ENCODE data around the gene RTKN. TPM values are rescaled to one million over a fixed set of nuclear protein-coding genes. Genes with fewer than 3 reads are reported as not detected.
A peak's percentile ranks its signal among the peaks of the same experiment; 100 is the strongest.

RTKN gene
- total RNA-seq, 2 donors from 2014 or later = 83.6 to 117 TPM

DNA sequence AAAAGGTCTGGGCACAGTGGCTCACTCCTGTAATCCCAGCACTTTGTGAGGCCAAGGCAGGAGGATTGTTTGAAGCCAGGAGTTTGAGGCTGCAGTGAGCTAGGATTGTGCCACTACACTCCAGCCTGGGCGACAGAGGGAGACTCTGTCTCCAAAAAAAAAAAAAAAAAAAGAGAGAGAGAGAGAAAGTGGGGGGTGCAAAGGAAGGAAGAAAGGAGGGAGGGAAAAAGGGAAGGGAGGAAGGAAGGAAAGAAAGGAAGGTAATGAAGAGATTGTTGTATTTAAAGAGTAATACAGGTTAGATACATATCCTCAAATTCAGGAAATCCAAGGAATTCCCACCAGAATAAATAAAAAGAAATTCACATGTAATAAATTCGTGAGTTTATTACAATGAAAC, 39.8 kb downstream of the RTKN start:
- 79% methylated on average over 1 of the region's 2 CpGs; no CpG with 5 or more reads in 1 of the 2 experiments for WGBS, 2 experiments (ENCODE audit: insufficient coverage in 1 of 2, insufficient read length in 1 of 2)

DNA sequence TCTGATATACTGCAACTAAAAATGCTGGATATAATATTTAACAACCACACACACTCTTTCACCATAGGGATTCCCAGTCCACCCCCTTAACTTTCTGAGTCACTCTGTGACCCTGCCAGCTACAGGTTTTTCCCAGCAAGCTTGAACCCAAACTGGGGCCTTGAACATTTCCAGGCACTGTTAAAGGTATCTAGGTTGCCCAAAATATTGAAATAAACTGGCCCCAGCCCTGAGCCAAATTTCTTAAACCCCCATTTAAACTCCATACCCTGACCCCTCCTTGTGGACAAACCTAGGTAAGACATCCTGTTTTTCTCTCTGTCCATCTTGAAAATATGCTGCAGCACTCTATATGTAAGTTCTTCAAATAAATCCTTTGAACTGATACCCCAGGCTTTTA, 42.0 kb downstream of the RTKN start:
- H3K27me3 Mint-ChIP-seq (ENCODE audit: insufficient read depth) = no peaks in the 10 kb centered on the region
- H3K4me3 ChIP-seq (ENCODE audit: low read length) = no peak overlapping the region
- H3K36me3 Mint-ChIP-seq (ENCODE audit: low read depth) = no peaks in the 10 kb centered on the region
- no peak overlapping the region for H3K9ac ChIP-seq (ENCODE audit: extremely low read depth, low read length, poor library complexity, severe bottlenecking)
- TF ChIP-seq, protein P1, sequence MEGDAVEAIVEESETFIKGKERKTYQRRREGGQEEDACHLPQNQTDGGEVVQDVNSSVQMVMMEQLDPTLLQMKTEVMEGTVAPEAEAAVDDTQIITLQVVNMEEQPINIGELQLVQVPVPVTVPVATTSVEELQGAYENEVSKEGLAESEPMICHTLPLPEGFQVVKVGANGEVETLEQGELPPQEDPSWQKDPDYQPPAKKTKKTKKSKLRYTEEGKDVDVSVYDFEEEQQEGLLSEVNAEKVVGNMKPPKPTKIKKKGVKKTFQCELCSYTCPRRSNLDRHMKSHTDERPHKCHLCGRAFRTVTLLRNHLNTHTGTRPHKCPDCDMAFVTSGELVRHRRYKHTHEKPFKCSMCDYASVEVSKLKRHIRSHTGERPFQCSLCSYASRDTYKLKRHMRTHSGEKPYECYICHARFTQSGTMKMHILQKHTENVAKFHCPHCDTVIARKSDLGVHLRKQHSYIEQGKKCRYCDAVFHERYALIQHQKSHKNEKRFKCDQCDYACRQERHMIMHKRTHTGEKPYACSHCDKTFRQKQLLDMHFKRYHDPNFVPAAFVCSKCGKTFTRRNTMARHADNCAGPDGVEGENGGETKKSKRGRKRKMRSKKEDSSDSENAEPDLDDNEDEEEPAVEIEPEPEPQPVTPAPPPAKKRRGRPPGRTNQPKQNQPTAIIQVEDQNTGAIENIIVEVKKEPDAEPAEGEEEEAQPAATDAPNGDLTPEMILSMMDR (conservative IDR thresholded peaks at IDR 0.05) = peak; percentile 79
- H3K9me3 ChIP-seq (ENCODE audit: control insufficient read depth, low read length) = no peaks in the 10 kb centered on the region
- H3K9me3 Mint-ChIP-seq = no peaks in the 10 kb centered on the region
- no peaks in the 10 kb centered on the region for H3K27me3 ChIP-seq (ENCODE audit: control insufficient read depth, insufficient read depth, low read length, poor library complexity, severe bottlenecking)
- no peak for DNase-seq
- H3K4me1 ChIP-seq (ENCODE audit: control insufficient read depth, insufficient read depth, low read length) = no peaks in the 10 kb centered on the region
- H3K27ac ChIP-seq (ENCODE audit: low read depth, low read length) = no peak overlapping the region
- H3K4me3 Mint-ChIP-seq = no peak overlapping the region
- H3K4me1 Mint-ChIP-seq = no peaks in the 10 kb centered on the region
- no peaks in the 10 kb centered on the region for H3K36me3 ChIP-seq (ENCODE audit: control insufficient read depth, insufficient read depth, low read length)
- no peak overlapping the region for H3K27ac Mint-ChIP-seq

More for the DNA sequence above, 39.8 kb downstream of the RTKN start:
- DNase-seq = no peak
- TF ChIP-seq, protein P1 (conservative IDR thresholded peaks at IDR 0.05) = no peak
- H3K36me3 ChIP-seq (ENCODE audit: control insufficient read depth, insufficient read depth, low read length) = no peaks in the 10 kb centered on the region
- Mint-ChIP-seq H3K9me3 (no peaks in the 10 kb centered on the region), H3K4me3 (no peak overlapping the region), H3K27me3 (ENCODE audit: insufficient read depth) (peaks cover under 1% of the 10 kb centered on the region), H3K4me1 (no peaks in the 10 kb centered on the region), H3K36me3 (ENCODE audit: low read depth) (no peaks in the 10 kb centered on the region), H3K27ac (no peak overlapping the region)
- no peak overlapping the region for H3K4me3 ChIP-seq (ENCODE audit: low read length)
- H3K9ac ChIP-seq (ENCODE audit: extremely low read depth, low read length, poor library complexity, severe bottlenecking) = no peak overlapping the region
- H3K27me3 ChIP-seq (ENCODE audit: control insufficient read depth, insufficient read depth, low read length, poor library complexity, severe bottlenecking) = no peaks in the 10 kb centered on the region
- H3K4me1 ChIP-seq (ENCODE audit: control insufficient read depth, insufficient read depth, low read length) = no peaks in the 10 kb centered on the region
- no peaks in the 10 kb centered on the region for H3K9me3 ChIP-seq (ENCODE audit: control insufficient read depth, low read length)
- H3K27ac ChIP-seq (ENCODE audit: low read depth, low read length) = no peak overlapping the region

DNA sequence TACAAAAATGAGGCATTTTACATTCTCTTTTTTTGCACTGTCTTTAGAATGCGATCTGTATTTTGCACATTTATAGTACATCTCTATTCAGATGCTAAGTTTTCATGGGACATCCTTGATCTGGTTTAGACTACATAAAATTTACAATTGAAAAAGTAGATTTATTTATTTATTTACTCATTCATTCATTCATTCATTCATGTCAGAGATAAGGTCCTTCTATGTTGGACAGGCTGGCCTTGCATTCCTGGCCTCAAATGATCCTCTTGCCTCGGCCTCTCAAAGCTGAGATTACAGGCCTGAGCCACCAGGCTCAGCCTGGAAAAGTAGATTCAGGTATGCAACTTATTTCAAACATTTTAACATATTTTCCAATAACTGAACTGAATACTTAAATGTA, 45.6 kb downstream of the RTKN start:
- 95 to 100% methylated on average over 1 to 2 of the region's 2 CpGs for WGBS, 2 experiments (ENCODE audit: insufficient coverage in 1 of 2, insufficient read length in 1 of 2)
- Histone ChIP-seq H3K27ac (ENCODE audit: low read depth, low read length) (no peak overlapping the region), H3K36me3 (ENCODE audit: control insufficient read depth, insufficient read depth, low read length) (no peaks in the 10 kb centered on the region), H3K9me3 (ENCODE audit: control insufficient read depth, low read length) (no peaks in the 10 kb centered on the region), H3K27me3 (ENCODE audit: control insufficient read depth, insufficient read depth, low read length, poor library complexity, severe bottlenecking) (no peaks in the 10 kb centered on the region), H3K9ac (ENCODE audit: extremely low read depth, low read length, poor library complexity, severe bottlenecking) (no peak overlapping the region), H3K4me1 (ENCODE audit: control insufficient read depth, insufficient read depth, low read length) (no peaks in the 10 kb centered on the region), H3K4me3 (ENCODE audit: low read length) (no peak overlapping the region)
- no peak for DNase-seq
- Mint-ChIP-seq H3K9me3 (no peaks in the 10 kb centered on the region), H3K27me3 (ENCODE audit: insufficient read depth) (peaks cover 2% of the 10 kb centered on the region), H3K4me1 (no peaks in the 10 kb centered on the region), H3K36me3 (ENCODE audit: low read depth) (no peaks in the 10 kb centered on the region), H3K4me3 (no peak overlapping the region), H3K27ac (no peak overlapping the region)
- TF ChIP-seq, protein P1 (conservative IDR thresholded peaks at IDR 0.05) = no peak
